22Rv1 (cell line): ENCODE measurements around the gene GRAMD1B.

ENCODE experiments used
- H3K27ac ChIP-seq: fragments of 450-650 bp; 2 replicates; pipeline ENCODE4 v1.5.1; 2017
- ZFX ChIP-seq: fragments of 450-650 bp; IDR thresholded peaks from 2 replicates; pipeline ENCODE4 v1.6.1; 2017; ENCODE audit warnings: antibody characterized with exemption, borderline replicate concordance
- TF ChIP-seq, protein P1 (sequence below): fragments of 450-650 bp; IDR thresholded peaks from 2 replicates; pipeline ENCODE4 v1.5.1; 2017; ENCODE audit warnings: mild to moderate bottlenecking

Gene GRAMD1B

DNA sequence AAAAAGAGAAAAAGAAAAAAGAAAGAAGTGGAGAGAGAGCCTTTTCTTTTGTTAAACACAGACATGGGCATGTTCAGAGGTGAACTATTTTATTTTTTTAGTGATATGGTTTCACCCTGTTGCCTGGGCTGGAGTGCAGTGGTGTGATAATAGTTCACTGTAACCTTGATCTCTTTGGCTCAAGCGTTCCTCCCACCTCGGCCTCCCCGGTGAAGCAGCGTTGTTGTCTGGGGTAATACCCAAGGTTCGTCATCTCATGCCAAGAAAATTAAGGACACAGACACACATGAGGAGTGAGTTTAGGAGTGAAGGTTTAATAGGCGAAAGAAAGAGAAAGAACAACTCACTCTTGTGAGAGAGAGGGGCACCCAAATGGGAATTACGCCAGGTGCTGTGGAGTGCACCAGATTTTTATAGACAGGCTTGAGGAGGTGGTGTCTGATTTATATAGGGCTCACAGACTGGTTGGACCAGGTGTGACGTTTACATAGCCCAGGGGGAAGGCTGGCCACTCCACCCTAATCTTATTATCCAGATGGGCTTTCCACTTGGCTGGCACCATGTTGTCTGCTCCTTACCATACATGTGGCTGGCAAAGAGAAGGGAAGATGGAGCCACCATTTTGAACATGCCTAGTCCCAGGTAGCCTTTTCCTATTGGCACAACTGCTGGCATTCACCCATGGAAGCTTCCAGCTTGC is 42.3 kb downstream of the GRAMD1B start:
- no peak overlapping the region for H3K27ac ChIP-seq
- no peak for TF ChIP-seq ZFX
- TF ChIP-seq, protein P1, sequence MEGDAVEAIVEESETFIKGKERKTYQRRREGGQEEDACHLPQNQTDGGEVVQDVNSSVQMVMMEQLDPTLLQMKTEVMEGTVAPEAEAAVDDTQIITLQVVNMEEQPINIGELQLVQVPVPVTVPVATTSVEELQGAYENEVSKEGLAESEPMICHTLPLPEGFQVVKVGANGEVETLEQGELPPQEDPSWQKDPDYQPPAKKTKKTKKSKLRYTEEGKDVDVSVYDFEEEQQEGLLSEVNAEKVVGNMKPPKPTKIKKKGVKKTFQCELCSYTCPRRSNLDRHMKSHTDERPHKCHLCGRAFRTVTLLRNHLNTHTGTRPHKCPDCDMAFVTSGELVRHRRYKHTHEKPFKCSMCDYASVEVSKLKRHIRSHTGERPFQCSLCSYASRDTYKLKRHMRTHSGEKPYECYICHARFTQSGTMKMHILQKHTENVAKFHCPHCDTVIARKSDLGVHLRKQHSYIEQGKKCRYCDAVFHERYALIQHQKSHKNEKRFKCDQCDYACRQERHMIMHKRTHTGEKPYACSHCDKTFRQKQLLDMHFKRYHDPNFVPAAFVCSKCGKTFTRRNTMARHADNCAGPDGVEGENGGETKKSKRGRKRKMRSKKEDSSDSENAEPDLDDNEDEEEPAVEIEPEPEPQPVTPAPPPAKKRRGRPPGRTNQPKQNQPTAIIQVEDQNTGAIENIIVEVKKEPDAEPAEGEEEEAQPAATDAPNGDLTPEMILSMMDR, result no peak

DNA sequence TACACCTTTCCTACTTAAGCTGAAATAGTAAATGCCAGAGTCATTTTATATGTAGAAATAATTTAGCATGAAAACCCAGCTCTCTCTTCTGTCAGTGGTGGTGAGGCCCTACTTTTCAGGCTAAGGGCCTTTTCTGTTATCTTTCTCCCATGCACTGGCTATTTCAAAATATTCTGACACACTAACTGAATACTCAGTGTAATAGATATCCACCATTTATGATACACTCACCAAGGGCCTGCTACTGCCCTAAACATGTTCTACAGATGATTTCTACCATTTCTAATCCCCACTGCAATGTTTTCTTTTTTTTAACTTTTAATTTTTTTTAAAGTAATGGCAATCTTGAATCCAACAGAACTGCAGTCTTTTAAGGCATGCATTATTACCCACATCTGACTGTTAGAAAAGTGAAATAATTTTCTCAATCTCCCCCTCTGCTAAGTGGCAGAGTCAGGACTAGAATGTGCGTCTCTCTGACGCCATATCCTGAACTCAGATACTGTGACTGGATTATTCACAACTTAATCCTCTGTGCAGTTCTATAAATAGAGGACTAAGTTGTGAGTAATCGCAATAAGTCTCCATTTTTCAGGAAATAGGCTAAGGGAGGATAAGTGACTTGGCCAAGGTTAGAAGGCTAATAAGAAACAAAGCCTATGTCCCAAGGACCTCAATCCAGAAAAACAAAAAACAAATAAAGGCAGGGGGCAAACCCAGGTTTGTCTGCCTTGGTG is 44.0 kb downstream of the GRAMD1B start:
- TF ChIP-seq, protein P1, result no peak
- no peak for TF ChIP-seq ZFX
- no peak overlapping the region for H3K27ac ChIP-seq

DNA sequence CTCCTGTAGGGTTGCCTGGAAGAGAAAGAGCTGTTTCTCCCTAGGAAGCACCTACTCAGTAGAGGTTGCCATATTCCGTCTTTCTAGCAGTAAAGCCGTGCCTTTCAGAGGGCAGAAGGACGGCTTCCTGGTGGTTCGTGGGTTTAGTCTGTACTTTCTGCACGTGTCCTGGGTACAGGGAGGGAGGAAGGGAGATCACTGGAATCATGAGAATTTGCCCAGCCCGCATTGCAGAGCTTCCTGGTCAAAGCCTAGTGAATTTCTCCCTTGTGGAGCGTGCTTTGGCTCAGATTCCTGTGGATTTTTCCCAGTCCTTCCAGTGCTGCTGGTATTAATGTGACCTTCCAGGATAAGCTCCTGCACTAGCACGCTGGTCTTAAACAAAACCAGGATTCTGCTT is 44.9 kb downstream of the GRAMD1B start:
- H3K27ac ChIP-seq, result no peak overlapping the region
- TF ChIP-seq ZFX, result no peak
- TF ChIP-seq, protein P1, result no peak

DNA sequence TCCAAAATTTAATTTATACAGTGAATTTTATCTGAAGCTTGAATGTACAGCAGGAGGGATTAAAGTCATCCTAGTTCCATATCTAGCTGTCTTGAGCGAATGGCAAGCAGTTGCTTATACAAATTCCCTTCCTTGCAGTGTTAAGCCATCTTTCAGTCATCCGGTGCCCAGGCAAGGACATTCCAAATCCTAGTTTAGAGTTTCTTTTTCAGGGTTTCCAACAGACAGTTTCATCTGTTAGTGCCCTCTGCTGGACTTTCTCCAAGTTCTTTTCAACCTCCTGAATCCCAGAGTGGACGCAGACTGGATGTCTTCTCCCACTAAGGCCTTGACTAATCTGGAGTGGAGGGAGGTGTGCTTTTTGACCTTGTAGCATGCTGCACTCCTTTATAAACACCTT is 45.4 kb downstream of the GRAMD1B start:
- no peak overlapping the region for H3K27ac ChIP-seq
- TF ChIP-seq, protein P1, result no peak

DNA sequence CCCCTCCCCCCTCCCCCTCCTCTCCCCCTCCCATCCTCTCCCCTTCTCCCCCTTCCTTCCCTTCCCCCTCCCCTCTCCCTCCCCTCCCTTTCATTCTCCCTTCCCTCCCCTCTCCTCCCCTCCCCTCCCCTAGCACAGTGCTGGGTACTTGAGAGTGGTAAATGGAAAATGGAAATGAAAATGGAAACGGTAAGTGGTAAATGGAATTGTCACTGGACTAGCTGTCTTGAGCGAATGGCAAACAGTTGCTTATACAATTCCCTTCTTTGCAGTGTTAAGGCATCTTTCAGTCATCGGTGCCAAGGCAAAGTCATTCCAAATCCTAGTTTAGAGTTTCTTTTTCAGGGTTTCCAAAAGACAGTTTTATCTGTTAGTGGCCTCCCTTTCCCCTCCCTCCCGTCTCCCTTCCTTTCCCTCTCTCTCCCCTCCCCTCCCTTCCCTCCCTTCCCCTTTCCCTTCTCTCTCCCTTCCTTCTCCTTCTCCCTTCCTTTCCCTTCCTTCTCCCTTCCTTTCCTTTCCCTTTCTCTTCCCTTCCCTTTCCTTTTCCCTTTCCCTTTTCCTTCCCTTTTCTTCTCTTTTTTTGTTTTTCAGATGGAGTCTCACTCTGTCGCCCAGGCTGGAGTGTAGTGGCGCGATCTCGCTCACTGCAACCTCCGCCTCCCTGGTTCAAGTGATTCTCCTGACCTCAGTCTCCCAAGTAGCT is 47.3 kb downstream of the GRAMD1B start:
- no peak overlapping the region for H3K27ac ChIP-seq
- TF ChIP-seq ZFX, result no peak
- TF ChIP-seq, protein P1, result no peak

DNA sequence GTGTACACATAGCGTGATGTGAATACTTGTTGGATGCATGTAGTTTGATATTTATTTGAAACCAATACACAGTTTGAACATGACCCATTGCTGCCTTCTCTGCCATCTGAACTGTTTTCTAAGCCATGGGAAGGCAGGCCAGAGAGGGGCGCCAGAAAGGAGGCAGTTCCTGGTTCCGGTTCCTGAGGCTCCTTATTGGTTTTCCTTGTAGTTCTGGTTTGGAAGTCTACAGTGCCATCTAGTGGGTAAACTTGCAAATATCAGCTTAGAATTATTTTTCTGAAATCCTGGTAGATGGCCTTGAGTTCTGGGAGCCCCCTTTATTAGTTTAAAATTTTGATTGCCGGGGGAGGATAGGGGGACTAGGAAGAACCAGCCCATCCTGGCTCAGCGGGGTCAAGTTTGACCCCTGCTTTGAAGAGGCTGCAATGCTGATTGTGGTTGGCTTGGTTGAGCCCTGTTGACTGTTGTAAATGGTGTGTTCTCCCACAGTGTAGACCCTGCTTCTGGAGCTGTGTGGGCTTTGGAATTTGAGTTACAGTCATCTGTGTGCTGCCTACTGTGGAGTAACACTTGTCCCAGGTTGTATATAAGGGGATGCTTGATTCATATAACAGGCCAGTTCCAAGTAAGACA is 48.4 kb downstream of the GRAMD1B start:
- TF ChIP-seq, protein P1, result peak; percentile 78
- TF ChIP-seq ZFX, result no peak
- no peak overlapping the region for H3K27ac ChIP-seq
